Psoas muscle (tissue), 8 donors: Measurements from ENCODE around the gene WASF2. TPM values are rescaled to one million over a fixed set of nuclear protein-coding genes. Genes with fewer than 3 reads are reported as not detected.

Experiments used
- ATAC-seq, 4 donors: fragments of 200-7000 bp; cut with Tn5 transposase; one replicate each; pipeline ENCODE4 v1.9.1; 2020; ENCODE audit warnings: moderate library complexity in 3 of 4, mild to moderate bottlenecking in 2 of 4
- DNase-seq, 2 donors: peaks; one replicate each; pipeline ENCODE4 v3.0.0-alpha.2; 2020
- H3K27ac ChIP-seq: fragments of 200-600 bp; one replicate; pipeline ENCODE4 v1.8.0; 2022
- H3K27me3 ChIP-seq, 3 donors: fragments of 200-600 bp in 1 of 3; one replicate each; pipeline versions ENCODE4 v1.6.1 to v1.8.0; 2013 to 2022; ENCODE audit warnings: low read length in 2 of 3, mild to moderate bottlenecking in 2 of 3, moderate library complexity in 1 of 3; ENCODE audit not compliant: insufficient read depth in 3 of 3
- H3K36me3 ChIP-seq, 2 donors: fragments of 200-600 bp in 1 of 2; one replicate each; pipeline versions ENCODE4 v1.6.1 to v1.8.0; 2013 to 2022; ENCODE audit warnings: low read depth in 1 of 2, mild to moderate bottlenecking in 1 of 2, moderate library complexity in 1 of 2; ENCODE audit not compliant: insufficient read depth in 1 of 2
- H3K4me1 ChIP-seq: fragments of 200-600 bp; one replicate; pipeline ENCODE4 v1.8.0; 2022
- H3K4me3 ChIP-seq: fragments of 200-600 bp; one replicate; pipeline ENCODE4 v1.8.0; 2022; ENCODE audit warnings: mild to moderate bottlenecking
- H3K9me3 ChIP-seq: fragments of 200-600 bp; one replicate; pipeline ENCODE4 v1.8.0; 2022
- CTCF ChIP-seq: fragments of 200-600 bp; IDR thresholded peaks from one replicate; pipeline ENCODE4 v1.8.0; 2022; ENCODE audit warnings: antibody characterized with exemption
- WGBS, 3 donors: extraction: QIAGEN DNeasy Blood & Tissue Kit; methylation state at CpG; one replicate each; pipeline versions ENCODE4 v1.1.6 to v1.1.7; 2013; 5-methylcytosine and 5-hydroxymethylcytosine counted together
- intact Hi-C, 2 donors: fragments of 100-400 bp; cut with DNase I; formaldehyde crosslinking; loops; one replicate each; pipeline versions ENCODE4 v1.11.0 to v1.14.2; 2022
- polyA plus RNA-seq, 3 donors: library from polyadenylated mRNA; stranded (reverse); fragments of 200-250 nt; gene quantifications; one replicate each; pipeline ENCODE4 v1.2.3, GENCODE V29; 2013
- total RNA-seq, 4 donors: library from RNA; stranded (reverse); fragmentation: NEBNext Ultra II Directional in 2 of 4; extraction: Animal tissue kit (Norgen Biotek cat#: 25700) in 2 of 4; gene quantifications; one replicate each; pipeline versions ENCODE4 v1.2.1 to v1.2.4, GENCODE V29; 2021 to 2023
- donor health status: healthy with polysubstance abuse.
- donor health status: DM: no; HTN: no; CAD: no; lungs with moderate emphysema.
- donor health status: Bipolar disorder and iron deficiency.
- donor health status: healthy.
- donor health status: DM: yes; HTN: yes; CAD: no.
- donor health status: DM: no; HTN: no; CAD: no.
- donor health status: DM: no; HTN: no; CAD: no.
- donor health status: DM: yes; HTN: yes; CAD: no.

Gene WASF2
- total and polyA plus RNA-seq, 7 donors, result 7.9 to 40.6 (median 29.4) TPM

DNA sequence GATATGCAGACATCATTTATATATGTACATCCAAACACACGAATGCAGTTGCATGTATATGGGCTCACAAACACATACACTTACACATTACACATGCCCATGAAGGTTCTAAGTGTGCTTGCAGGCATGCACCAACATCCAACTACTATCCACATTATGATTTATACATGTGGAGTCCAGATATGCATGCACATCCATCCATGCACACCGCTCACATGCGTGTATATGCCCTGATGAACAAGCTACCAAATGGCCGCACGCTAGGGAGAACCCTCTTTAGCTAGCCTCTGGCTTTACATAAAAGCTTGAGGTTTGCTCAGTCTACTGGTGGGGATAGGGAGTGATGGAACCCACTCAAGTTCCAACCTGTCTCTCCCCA is 89.0 kb downstream of the WASF2 start:
- intact Hi-C loops, result loop anchor here (2.0 to 5.0 kb wide), 2 partner anchors 202 to 261 kb away; no protein-coding TSS in a partner anchor
- H3K27ac ChIP-seq, result no peak overlapping the region
- DNase-seq, result no peak
- H3K27me3 ChIP-seq, result peaks cover 0 to 3% (median 0%) of the 10 kb centered on the region in 3 donors
- WGBS, 3 donors, result 84% methylated on average over 5 of the region's 5 CpGs
- H3K4me3 ChIP-seq, result no peak overlapping the region
- H3K4me1 ChIP-seq, result peaks cover 39% of the 10 kb centered on the region
- no peaks in the 10 kb centered on the region for H3K36me3 ChIP-seq
- no peaks in the 10 kb centered on the region for H3K9me3 ChIP-seq
- no peak for ATAC-seq
- no peak for TF ChIP-seq CTCF

- ATAC-seq, result no peak
- H3K9me3 ChIP-seq, result no peaks in the 10 kb centered on the region
- DNase-seq, result no peak
- 38 to 49% (median 41%) methylated on average over 13 of the region's 13 CpGs for WGBS, 3 donors
- peaks cover 0 to 3% (median 0%) of the 10 kb centered on the region in 3 donors for H3K27me3 ChIP-seq
- no peaks in the 10 kb centered on the region for H3K36me3 ChIP-seq
- peaks cover 34% of the 10 kb centered on the region for H3K4me1 ChIP-seq
- intact Hi-C loops, result loop anchor here (2.0 to 5.0 kb wide), 2 partner anchors 202 to 262 kb away; no protein-coding TSS in a partner anchor
- no peak overlapping the region for H3K27ac ChIP-seq
- H3K4me3 ChIP-seq, result no peak overlapping the region
- TF ChIP-seq CTCF, result no peak
Observed at GRCh38 chr1:27400082-27400962, 89.6 kb downstream of the WASF2 start.

- intact Hi-C loops, result loop anchor here (2.0 to 5.0 kb wide), 2 partner anchors 203 to 263 kb away; no protein-coding TSS in a partner anchor
- DNase-seq, result no peak
- H3K4me1 ChIP-seq, result peaks cover 25% of the 10 kb centered on the region
- no peaks in the 10 kb centered on the region for H3K9me3 ChIP-seq
- TF ChIP-seq CTCF, result no peak
- no peak overlapping the region for H3K4me3 ChIP-seq
- H3K27ac ChIP-seq, result no peak overlapping the region
- H3K27me3 ChIP-seq, result peaks cover 0 to 3% (median 0%) of the 10 kb centered on the region in 3 donors
- 53 to 61% (median 56%) methylated on average over 19 of the region's 19 CpGs for WGBS, 3 donors
- no peaks in the 10 kb centered on the region for H3K36me3 ChIP-seq
- no peak for ATAC-seq
Observed at GRCh38 chr1:27399251-27400025, 90.5 kb downstream of the WASF2 start.

- no peaks in the 10 kb centered on the region for H3K9me3 ChIP-seq
- 85 to 88% (median 87%) methylated on average over 4 of the region's 4 CpGs for WGBS, 3 donors
- no peak overlapping the region for H3K4me3 ChIP-seq
- no peaks in the 10 kb centered on the region for H3K36me3 ChIP-seq
- peaks cover 17% of the 10 kb centered on the region for H3K4me1 ChIP-seq
- no peak for TF ChIP-seq CTCF
- ATAC-seq (no peak), DNase-seq (no peak)
- H3K27ac ChIP-seq, result no peak overlapping the region
- H3K27me3 ChIP-seq, result peaks cover 0 to 3% (median 0%) of the 10 kb centered on the region in 3 donors
- intact Hi-C loops, result no loop called here
Observed at GRCh38 chr1:27398405-27399149, 91.4 kb downstream of the WASF2 start.
